Measurements from ENCODE around the gene NUSAP1. TPM values are rescaled to one million over a fixed set of nuclear protein-coding genes. Genes with fewer than 3 reads are reported as not detected.
"Not testable (repeated sequence)": the region's sequence is repeated elsewhere in the genome, so short reads cannot be mapped to it uniquely, and the experiment has no call there.

NUSAP1 gene
- total RNA-seq, result 9.1 TPM

GRCh38 chr15:41332194-41333025 is at the start of gene NUSAP1, which contains the start of gene OIP5:
TSS of gene NUSAP1 (plus strand) at chr15:41332881. CDS start at chr15:41332958, 77 bp downstream.
TSS of gene OIP5 (minus strand) at chr15:41332591. CDS start at chr15:41332561, 30 bp downstream.
- DNase-seq (ENCODE audit: low spot score), result peak; percentile 99

GRCh38 chr15:41282980-41283652 is 49.6 kb upstream of the NUSAP1 start:
- DNase-seq (ENCODE audit: low spot score), result not testable (repeated sequence)

DNA sequence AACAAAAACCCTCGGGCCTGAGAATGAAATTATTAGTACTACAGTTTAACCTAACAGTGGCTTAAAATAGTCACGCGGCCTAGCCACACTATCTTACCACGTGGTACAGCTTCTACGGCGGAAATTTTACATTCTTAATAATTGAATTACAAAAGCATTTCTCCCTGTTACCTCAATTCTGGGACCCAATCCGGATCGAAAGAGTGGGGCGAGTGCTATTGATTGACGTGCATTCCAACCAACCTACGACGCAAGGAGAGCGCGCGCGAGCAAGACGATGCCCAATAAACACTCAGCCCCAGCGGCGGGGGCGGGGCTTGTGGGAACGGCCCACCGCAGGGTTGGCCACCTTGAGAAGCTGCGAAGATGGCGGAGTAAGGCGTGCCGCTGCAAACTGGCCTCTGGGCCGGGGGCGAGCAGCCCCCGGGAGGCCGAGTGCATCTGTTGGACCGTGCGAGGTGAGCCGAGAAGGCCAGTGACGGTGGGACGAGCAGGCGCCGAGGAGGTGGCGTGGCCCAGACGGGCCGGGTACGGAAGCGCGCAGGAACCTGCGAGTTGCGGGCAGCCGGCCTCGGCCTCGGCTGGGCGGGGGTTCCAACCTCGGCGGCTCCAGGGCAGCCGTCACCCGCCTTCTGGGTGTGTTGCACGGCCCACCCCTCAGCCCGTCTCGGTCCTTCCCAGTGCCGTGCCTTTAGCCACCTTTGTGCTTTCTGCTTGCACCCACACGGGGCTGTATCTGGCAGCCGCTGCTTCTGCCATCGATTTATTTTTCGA is 48.8 kb upstream of the NUSAP1 start:
- peak; percentile 99 for DNase-seq (ENCODE audit: low spot score)

DNA sequence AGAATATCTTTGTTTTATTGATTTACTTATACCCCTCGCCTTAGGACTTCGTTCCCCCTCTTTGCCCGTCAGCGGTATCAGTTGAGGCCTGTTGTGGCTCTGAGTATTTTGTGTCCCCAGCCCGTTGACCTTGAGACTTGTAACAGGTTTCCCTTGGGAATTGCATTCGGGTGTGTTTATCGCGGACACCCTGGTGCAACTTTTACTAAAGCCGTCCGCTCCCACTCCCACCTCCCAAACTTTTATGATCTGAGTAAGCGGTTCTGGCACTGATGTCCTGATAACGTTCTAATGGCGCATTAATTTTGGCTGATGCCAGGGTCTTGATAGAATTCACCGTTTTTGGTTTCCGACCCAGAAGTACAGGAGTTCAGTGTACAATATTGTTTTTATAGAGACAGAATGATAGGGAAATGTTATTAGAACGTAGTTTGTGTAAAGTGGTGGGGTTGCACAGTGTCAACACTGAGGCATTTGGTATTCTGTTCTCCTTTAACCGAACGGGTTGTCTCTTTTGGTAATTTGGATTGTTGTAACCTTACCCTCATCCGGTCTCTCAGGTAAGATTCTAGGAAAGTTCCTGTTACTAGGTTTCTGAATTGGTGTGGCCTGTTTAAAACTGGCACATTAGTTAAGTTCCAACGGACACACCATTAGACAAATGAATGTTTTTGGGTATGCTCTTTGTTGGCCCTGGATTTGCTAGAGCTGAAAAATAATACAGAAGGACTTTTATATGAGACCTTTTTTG is 48.1 kb upstream of the NUSAP1 start:
- DNase-seq (ENCODE audit: low spot score), result no peak

- DNase-seq (ENCODE audit: low spot score), result no peak
These were observed 47.4 kb upstream of the NUSAP1 start for GRCh38 chr15:41285285-41285684.

GRCh38 chr15:41286665-41287333 is 45.9 kb upstream of the NUSAP1 start:
- no peak for DNase-seq (ENCODE audit: low spot score)

GRCh38 chr15:41288464-41288863 is 44.2 kb upstream of the NUSAP1 start:
- no peak for DNase-seq (ENCODE audit: low spot score)

DNA sequence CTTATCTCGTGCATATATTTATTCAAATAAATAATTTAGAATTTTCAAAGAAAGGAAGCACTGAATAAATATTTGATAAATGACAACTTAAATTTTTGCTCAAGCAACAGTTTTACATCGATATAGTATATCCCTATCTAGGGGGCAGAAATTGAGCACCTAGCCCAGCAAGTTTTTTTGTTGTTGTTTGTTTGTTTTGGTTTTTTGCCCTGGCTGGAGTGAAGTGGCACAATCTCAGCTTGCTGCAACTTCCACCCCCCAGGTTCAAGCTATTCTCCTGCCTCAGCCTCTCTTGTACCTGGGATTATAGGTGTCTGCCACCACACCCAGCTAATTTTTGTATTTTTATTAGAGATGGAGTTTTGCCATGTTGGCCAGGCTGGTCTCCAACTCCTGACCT is 42.7 kb upstream of the NUSAP1 start:
- no peak for DNase-seq (ENCODE audit: low spot score)

- DNase-seq (ENCODE audit: low spot score), result no peak
These were observed 41.5 kb upstream of the NUSAP1 start for GRCh38 chr15:41291065-41291631.

DNA sequence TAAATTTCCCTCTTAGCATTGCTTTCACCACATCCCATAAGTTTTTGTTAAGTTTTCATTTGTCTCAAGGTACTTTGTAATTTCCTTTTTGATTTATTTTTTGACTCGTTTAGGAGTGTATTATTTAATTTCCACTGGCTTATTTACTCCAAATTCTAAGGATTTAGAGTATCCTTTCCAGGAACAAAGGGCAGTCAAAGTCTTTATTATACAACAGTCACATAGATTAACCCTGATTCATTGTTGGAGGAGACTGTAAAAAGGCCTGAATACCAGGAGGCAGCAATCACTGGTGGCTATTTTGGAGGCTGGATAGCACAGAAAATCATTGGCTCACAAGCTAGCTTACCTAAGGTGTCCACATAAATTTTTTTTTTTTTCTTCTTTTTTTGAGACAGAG is 40.2 kb upstream of the NUSAP1 start:
- no peak for DNase-seq (ENCODE audit: low spot score)

- not testable (repeated sequence) for DNase-seq (ENCODE audit: low spot score)
These were observed 31.5 kb upstream of the NUSAP1 start for GRCh38 chr15:41301139-41301538.

DNA sequence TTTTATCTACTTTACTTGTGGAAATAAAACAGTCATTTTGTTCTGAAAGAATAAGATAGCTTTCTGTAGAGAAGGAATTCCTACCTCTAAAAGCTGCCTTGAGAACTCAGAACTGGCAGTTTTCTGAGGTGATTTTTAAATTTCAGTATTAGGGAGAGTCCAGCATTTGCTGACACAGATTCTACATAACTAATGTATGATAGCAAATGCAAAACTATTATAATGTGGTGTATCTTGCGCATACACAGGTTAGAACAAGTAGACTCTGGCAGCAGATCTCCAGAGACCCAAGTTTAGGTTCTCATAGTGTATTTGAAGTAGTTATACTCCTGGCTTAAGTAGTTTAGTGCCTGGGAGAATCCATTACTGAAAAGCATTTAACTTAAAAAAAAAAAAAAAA is 31.1 kb upstream of the NUSAP1 start:
- no peak for DNase-seq (ENCODE audit: low spot score)

DNA sequence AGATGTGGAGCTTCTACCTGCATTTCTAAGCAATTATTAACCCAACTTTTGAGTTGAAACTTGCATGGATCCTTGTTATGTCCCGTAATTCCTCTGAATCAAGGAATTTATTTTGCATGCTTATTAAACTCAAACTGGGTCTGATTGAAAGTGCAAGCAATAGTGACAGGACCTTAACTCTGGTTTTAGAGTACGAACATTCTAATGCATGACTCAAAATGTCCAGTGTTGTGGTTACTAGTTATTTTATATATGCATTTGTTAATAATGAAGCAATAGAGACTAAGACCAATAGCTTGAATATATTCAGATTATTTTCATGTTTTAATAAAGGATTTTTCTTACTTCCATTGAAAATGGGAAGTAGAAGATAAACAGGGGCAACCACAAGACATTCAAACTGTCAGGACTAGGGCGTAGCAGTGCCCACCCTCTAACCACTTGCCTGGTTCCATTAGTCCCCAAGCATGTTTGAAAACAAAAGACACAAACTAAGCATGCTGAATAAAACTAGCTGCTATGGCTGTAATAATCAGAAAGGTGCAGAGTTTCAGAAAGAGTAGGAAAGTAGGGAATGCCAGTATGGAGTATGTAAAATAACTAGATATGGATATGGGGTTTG is 28.4 kb upstream of the NUSAP1 start:
- DNase-seq (ENCODE audit: low spot score), result no peak

DNA sequence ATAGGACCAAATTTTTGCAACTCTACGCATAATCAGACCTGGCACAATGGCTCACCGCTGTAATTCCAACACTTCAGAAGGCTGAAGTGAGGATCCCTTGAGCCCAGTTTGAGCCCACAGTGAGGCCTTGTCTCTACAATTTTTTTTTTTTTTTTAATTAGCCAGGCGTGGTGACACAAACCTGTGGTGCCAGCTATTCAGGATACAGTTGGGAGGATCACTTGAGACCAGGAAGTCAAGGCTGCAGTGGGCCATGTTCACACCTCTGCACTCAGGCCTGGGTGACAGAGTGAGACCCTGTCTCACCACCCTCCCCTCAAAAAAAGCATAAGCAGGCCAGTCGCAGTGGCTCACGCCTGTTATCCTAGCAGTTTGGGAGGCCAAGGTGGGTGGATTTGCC is 25.0 kb upstream of the NUSAP1 start:
- no peak for DNase-seq (ENCODE audit: low spot score)

DNA sequence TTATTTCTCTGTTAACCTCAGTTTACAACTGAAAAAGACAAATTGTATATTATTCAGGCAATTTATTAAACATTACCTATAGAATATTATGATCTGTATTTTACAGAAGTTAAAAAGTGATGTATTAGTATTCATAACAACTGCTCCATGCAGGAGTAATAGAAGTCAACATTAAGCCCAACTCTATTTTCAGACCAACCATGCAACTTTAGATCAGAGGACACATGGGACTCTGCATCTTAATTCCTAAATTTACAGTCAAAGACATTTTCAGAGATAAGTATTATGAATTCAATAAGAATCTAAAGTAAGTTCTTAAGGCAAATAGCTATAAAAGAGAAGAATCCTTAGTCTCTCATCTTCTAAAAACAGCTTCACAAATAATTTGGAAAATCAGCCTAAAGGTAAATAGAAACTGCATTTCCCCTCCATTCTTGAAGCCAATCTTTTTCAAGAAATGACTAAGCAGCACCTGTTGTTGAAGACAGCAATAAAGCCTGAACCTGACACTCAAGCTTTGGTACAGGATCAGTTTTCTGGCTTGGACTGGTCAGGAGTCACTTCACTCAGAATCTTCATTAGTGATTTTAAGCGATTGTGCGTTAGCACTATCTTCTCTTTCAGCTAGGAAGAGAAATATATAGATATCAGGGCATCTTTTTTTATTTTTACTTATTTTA is 23.3 kb upstream of the NUSAP1 start:
- no peak for DNase-seq (ENCODE audit: low spot score)

GRCh38 chr15:41320805-41321330 is 11.8 kb upstream of the NUSAP1 start:
- DNase-seq (ENCODE audit: low spot score), result not testable (repeated sequence)

- no peak for DNase-seq (ENCODE audit: low spot score)
These were observed 9.1 kb upstream of the NUSAP1 start for GRCh38 chr15:41323611-41324010.

DNA sequence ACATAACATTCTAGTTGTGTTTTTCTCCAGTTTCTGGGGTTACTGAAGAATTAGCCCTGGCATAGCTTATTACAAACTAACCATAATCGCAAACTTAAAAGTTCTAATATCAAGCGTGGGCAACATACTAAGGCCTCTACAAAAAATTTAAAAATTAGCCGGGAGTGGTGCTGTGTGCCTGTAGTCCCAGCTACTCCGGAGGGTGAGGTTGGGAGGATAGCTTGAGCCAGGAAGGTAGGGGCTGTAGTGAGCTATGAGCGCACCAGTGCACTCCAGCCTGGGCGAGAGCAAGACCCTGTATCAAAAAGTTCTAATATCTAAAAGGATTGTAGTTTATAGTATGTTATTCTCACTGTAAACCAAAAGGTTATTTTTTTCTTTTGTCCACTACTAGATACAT is 1.4 kb upstream of the NUSAP1 start:
- DNase-seq (ENCODE audit: low spot score), result no peak

DNA sequence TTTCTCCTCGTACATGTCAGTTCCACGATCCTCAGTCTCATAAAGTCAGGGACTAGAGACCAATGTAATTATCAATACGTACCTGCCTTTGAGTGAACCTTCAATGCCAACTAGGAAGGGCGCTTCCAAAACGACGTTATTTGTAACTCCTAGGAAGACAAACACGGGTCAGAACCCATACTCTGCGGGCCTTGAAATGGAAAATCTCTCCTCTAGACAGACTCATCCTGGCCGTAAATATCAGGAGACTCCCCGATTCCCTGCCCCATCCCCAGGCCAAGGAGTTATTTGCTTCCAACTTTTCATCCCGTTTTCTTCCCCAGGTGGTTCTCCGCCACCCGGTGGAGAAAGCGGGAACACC is 868 bp upstream of the NUSAP1 start:
- peak; percentile 60 for DNase-seq (ENCODE audit: low spot score)
